ENCODE measurements around the gene RSBN1. TPM values are rescaled to one million over a fixed set of nuclear protein-coding genes. Genes with fewer than 3 reads are reported as not detected.
"Not testable (repeated sequence)": the region's sequence is repeated elsewhere in the genome, so short reads cannot be mapped to it uniquely, and the experiment has no call there.

Gene RSBN1
- total RNA-seq, 4 donors from 2014 or later: 17.1 to 29.1 (median 22.2) TPM

- DNase-seq (ENCODE audit: low spot score in 2 of 2): no peak
- Histone ChIP-seq H3K4me1 (peaks cover 12% of the 10 kb centered on the region), H3K27ac (peak overlapping the region; percentile 93), H3K4me3 (peak overlapping the region; percentile 91), H3K9me3 (no peaks in the 10 kb centered on the region), H3K36me3 (peaks cover 6% of the 10 kb centered on the region), H3K27me3 (no peaks in the 10 kb centered on the region)
- TF ChIP-seq POLR2AphosphoS5 (IDR thresholded peaks at IDR 0.05) (no peak), POLR2A (IDR thresholded peaks at IDR 0.05) (no peak), EP300 (IDR thresholded peaks at IDR 0.05) (no peak), CTCF (IDR thresholded peaks at IDR 0.05) (no peak)
- WGBS: 74% methylated on average over 23 of the region's 23 CpGs
These were observed 51.9 kb downstream of the RSBN1 start for GRCh38 chr1:113760102-113761080.

- under 1% methylated on average over 45 of the region's 47 CpGs for WGBS
- peak within 1 kb of the TSS; percentile 93 for H3K27ac ChIP-seq
- H3K4me1 ChIP-seq: peaks cover 10% of the 10 kb centered on the region
- H3K27me3 ChIP-seq: no peaks in the 10 kb centered on the region
- peaks cover 2% of the 10 kb centered on the region for H3K36me3 ChIP-seq
- no peaks in the 10 kb centered on the region for H3K9me3 ChIP-seq
- TF ChIP-seq CTCF (IDR thresholded peaks at IDR 0.05) (no peak), POLR2AphosphoS5 (IDR thresholded peaks at IDR 0.05) (peak in 1 of 3 donors; percentile 6), POLR2A (IDR thresholded peaks at IDR 0.05) (peak; percentile 22 to 51), EP300 (IDR thresholded peaks at IDR 0.05) (no peak)
- peak within 1 kb of the TSS; percentile 91 for H3K4me3 ChIP-seq
- peak; percentile 74 to 83 for DNase-seq (ENCODE audit: low spot score in 2 of 2)
These were observed 52.8 kb downstream of the RSBN1 start, which contains the start of gene PHTF1 for GRCh38 chr1:113759333-113760101. TSS of gene PHTF1 (minus strand) at chr1:113759486. CDS start at chr1:113758703, 783 bp downstream.

GRCh38 chr1:113758631-113759332 lies 53.5 kb downstream of the RSBN1 start:
- WGBS: under 1% methylated on average over 37 of the region's 55 CpGs
- Histone ChIP-seq H3K4me1 (peaks cover 10% of the 10 kb centered on the region), H3K27me3 (no peaks in the 10 kb centered on the region), H3K9me3 (no peaks in the 10 kb centered on the region), H3K4me3 (peak overlapping the region; percentile 91), H3K36me3 (peaks cover 2% of the 10 kb centered on the region), H3K27ac (peak overlapping the region; percentile 93)
- peak; percentile 78 to 84 for DNase-seq (ENCODE audit: low spot score in 2 of 2)
- TF ChIP-seq POLR2AphosphoS5 (IDR thresholded peaks at IDR 0.05) (no peak), EP300 (IDR thresholded peaks at IDR 0.05) (no peak), CTCF (IDR thresholded peaks at IDR 0.05) (no peak), POLR2A (IDR thresholded peaks at IDR 0.05) (no peak)

GRCh38 chr1:113756461-113756860 lies 55.8 kb downstream of the RSBN1 start:
- WGBS: 86% methylated on average over 1 of the region's 1 CpG
- H3K9me3 ChIP-seq: no peaks in the 10 kb centered on the region
- H3K4me1 ChIP-seq: peaks cover 10% of the 10 kb centered on the region
- H3K36me3 ChIP-seq: no peaks in the 10 kb centered on the region
- no peak overlapping the region for H3K4me3 ChIP-seq
- no peak overlapping the region for H3K27ac ChIP-seq
- no peak for DNase-seq (ENCODE audit: low spot score in 2 of 2)
- TF ChIP-seq POLR2AphosphoS5 (IDR thresholded peaks at IDR 0.05) (no peak), EP300 (IDR thresholded peaks at IDR 0.05) (no peak), POLR2A (IDR thresholded peaks at IDR 0.05) (no peak), CTCF (IDR thresholded peaks at IDR 0.05) (no peak)
- no peaks in the 10 kb centered on the region for H3K27me3 ChIP-seq

GRCh38 chr1:113753333-113753732 lies 58.9 kb downstream of the RSBN1 start:
- H3K9me3 ChIP-seq; H3K27ac ChIP-seq; H3K4me1 ChIP-seq; H3K36me3 ChIP-seq; DNase-seq (ENCODE audit: low spot score in 2 of 2); H3K4me3 ChIP-seq; H3K27me3 ChIP-seq: not testable (repeated sequence)
- 89% methylated on average over 6 of the region's 6 CpGs for WGBS
